Activated CD8-positive, alpha-beta T cell treated with anti-CD3 and anti-CD28 coated beads for 36 hours (primary cell): ENCODE results near the gene FEZF2. TPM values are rescaled to one million over a fixed set of nuclear protein-coding genes. Genes with fewer than 3 reads are reported as not detected.

Experiments
- ATAC-seq: fragments of 200-7000 bp; cut with Tn5 transposase; one replicate; pipeline ENCODE4 v1.10.0; 2021; ENCODE audit warnings: mild to moderate bottlenecking, moderate library complexity
- CTCF ChIA-PET: fragments of 350-600 bp; sonication (Branson Sonifier 250); formaldehyde crosslinking; loops from one replicate; lab custom pipeline; 2021; ENCODE audit warnings: antibody characterized with exemption; lab: Charles Lee
- POLR2A ChIA-PET: fragments of 350-600 bp; sonication (Branson Sonifier 250); formaldehyde crosslinking; loops from one replicate; lab custom pipeline; 2021; ENCODE audit warnings: antibody characterized with exemption; lab: Charles Lee
- DNase-seq: peaks from one replicate; pipeline ENCODE4 v3.0.0-alpha.2; 2020
- H3K27ac Mint-ChIP-seq: one replicate; pipeline ENCODE4 v1.8.0; 2021; ENCODE audit warnings: mild to moderate bottlenecking, mixed read lengths
- H3K27me3 Mint-ChIP-seq: one replicate; pipeline ENCODE4 v1.8.0; 2021; ENCODE audit warnings: mixed read lengths
- H3K36me3 Mint-ChIP-seq: one replicate; pipeline ENCODE4 v1.8.0; 2021; ENCODE audit warnings: low read depth, mixed read lengths
- H3K4me1 Mint-ChIP-seq: one replicate; pipeline ENCODE4 v1.8.0; 2021; ENCODE audit warnings: low read depth, mixed read lengths
- H3K4me3 Mint-ChIP-seq: one replicate; pipeline ENCODE4 v1.8.0; 2021; ENCODE audit warnings: mild to moderate bottlenecking, moderate library complexity, mixed read lengths
- H3K9me3 Mint-ChIP-seq: one replicate; pipeline ENCODE4 v1.8.0; 2021; ENCODE audit warnings: mixed read lengths
- CTCF ChIP-seq: fragments of 200-600 bp; IDR thresholded peaks from one replicate; pipeline ENCODE4 v1.8.0; 2022; ENCODE audit warnings: antibody characterized with exemption, mild to moderate bottlenecking
- intact Hi-C: fragments of 100-400 bp; cut with micrococcal nuclease; formaldehyde crosslinking; loops from one replicate; pipeline ENCODE4 v1.10.0; 2022
- total RNA-seq, 2 experiments: library from RNA; stranded (reverse); gene quantifications; one replicate each; pipeline ENCODE4 v1.2.3, GENCODE V29; 2021

FEZF2 gene
- total RNA-seq, 2 experiments from 2014 or later: not detected

- peaks cover 5% of the 10 kb centered on the region for H3K4me1 Mint-ChIP-seq
- H3K27ac Mint-ChIP-seq: no peak overlapping the region
- TF ChIP-seq CTCF: no peak
- H3K4me3 Mint-ChIP-seq: no peak overlapping the region
- H3K27me3 Mint-ChIP-seq: peaks cover 82% of the 10 kb centered on the region
- H3K9me3 Mint-ChIP-seq: peaks cover 5% of the 10 kb centered on the region
- no peak for DNase-seq
- no peak for ATAC-seq
- H3K36me3 Mint-ChIP-seq: no peaks in the 10 kb centered on the region
- CTCF ChIA-PET: no interaction called here
- POLR2A ChIA-PET: no interaction called here
- intact Hi-C loops: no loop called here
Observed at GRCh38 chr3:62378311-62378789, 5.0 kb upstream of the FEZF2 start.

GRCh38 chr3:62376906-62377877 lies 3.8 kb upstream of the FEZF2 start:
- Mint-ChIP-seq H3K27me3 (peaks cover 89% of the 10 kb centered on the region), H3K27ac (no peak overlapping the region), H3K4me1 (peaks cover 5% of the 10 kb centered on the region), H3K36me3 (no peaks in the 10 kb centered on the region), H3K9me3 (peaks cover 5% of the 10 kb centered on the region), H3K4me3 (no peak overlapping the region)
- intact Hi-C loops: no loop called here
- ChIA-PET POLR2A (no interaction called here), CTCF (no interaction called here)
- DNase-seq: no peak
- no peak for TF ChIP-seq CTCF
- no peak for ATAC-seq

GRCh38 chr3:62376454-62376720 lies 3.0 kb upstream of the FEZF2 start:
- TF ChIP-seq CTCF: no peak
- Mint-ChIP-seq H3K9me3 (peaks cover 3% of the 10 kb centered on the region), H3K27me3 (peaks cover 89% of the 10 kb centered on the region), H3K36me3 (no peaks in the 10 kb centered on the region), H3K27ac (no peak overlapping the region), H3K4me3 (no peak overlapping the region), H3K4me1 (peaks cover 5% of the 10 kb centered on the region)
- DNase-seq (no peak), ATAC-seq (no peak)
- CTCF ChIA-PET: no interaction called here
- POLR2A ChIA-PET: no interaction called here
- intact Hi-C loops: no loop called here

GRCh38 chr3:62375655-62376453 lies 2.5 kb upstream of the FEZF2 start:
- no peak for TF ChIP-seq CTCF

More at GRCh38 chr3:62375655-62376453, 2.5 kb upstream of the FEZF2 start:
- Mint-ChIP-seq H3K27ac (no peak overlapping the region), H3K27me3 (peaks cover 90% of the 10 kb centered on the region), H3K36me3 (peaks cover under 1% of the 10 kb centered on the region), H3K4me3 (no peak overlapping the region), H3K4me1 (peaks cover 5% of the 10 kb centered on the region), H3K9me3 (no peaks in the 10 kb centered on the region)
- POLR2A ChIA-PET: no interaction called here
- ATAC-seq (no peak), DNase-seq (no peak)
- intact Hi-C loops: no loop called here
- CTCF ChIA-PET: no interaction called here
